ENCODE results near the gene CCDC149.

CCDC149 gene

DNA sequence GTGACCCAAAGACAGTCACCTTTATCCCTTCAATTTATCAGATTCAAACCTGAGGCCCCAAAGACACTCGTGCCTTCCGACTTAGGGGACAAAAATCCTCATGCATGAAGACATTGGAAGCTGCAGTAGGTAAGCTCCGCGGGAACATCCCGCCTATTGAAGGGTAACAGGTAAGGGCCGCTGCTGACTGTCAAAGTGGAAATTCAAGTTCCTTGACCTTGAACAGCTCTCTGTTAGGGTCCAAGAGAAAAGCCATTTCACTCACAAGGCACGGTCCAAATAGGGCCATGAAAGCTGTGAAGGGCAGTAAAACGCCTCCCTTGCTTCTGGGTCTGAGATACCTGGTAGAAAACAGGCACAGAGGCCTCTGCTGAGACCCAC, 34.2 kb downstream of the CCDC149 start:
- DNase-seq (ENCODE audit: low spot score): no peak

DNA sequence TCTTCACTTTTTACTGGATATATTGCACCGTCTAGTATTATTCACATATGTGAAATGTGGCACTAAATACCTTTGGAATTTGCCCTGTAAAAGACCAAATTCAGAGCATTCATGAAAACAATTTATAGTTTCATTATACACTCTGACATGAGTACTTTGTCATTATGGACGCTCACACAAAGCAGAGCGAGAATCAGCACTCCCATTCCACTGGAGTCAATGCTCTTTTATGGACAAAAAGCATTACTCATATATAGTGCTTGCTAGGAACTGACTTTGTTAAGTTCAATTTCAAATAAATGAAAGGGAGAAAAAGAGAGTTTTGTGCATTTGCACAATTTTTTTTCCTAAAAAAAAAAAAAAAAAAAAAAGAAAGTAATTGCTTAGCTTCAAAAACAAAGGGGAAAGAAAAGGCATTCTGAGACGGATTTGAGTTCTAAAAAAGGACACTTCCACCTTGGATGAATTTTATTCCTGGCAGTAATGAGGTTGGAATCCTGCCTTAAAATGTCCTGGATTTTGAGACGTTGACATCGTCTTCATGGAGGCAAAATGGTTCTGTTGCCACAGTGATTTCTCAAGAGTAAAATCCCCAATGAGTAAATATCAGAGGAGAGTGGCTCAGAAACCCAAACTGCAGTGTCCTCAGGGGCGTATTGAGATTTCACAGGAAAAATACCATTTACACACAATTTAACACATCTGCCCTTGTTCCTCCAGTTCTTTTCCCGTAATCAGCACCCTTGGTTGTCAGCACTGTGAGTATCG, 34.8 kb downstream of the CCDC149 start:
- no peak for DNase-seq (ENCODE audit: low spot score)

DNA sequence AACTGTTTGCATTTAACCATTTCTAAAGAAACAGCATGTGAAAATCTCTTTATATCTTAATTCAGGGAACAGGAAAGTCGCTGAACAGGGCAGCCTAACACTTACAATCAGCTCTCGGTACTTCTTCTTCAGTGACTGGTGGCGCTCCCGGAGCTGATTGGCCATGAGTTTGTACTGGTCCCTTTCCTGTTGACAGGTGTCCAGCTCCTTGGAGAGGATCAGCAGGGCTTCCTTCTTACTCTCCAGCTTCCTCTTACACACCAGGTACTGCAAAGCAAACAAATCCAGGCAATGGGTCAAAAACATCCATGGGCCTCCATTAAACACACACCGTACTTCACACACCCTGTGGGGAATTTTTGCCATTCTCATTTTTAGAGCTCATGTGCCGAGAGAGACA, 36.4 kb downstream of the CCDC149 start:
- DNase-seq (ENCODE audit: low spot score): no peak

DNA sequence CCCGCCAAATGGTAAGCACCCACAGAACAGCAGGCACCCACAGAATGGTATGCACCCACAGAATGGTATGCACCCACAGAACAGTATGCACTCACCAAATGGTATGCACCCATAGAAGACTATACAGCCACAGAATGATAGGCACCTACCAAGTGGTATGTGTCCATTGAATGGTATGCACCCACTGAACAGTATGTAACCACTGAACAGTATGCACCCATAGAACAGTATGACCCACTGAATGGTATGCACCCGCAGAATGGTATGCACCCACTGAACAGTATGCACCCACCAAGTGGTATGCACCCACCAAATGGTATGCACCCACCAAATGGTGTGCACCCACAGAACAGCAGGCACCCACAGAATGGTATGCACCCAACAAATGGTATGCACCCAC, 40.1 kb downstream of the CCDC149 start:
- DNase-seq (ENCODE audit: low spot score): no peak

DNA sequence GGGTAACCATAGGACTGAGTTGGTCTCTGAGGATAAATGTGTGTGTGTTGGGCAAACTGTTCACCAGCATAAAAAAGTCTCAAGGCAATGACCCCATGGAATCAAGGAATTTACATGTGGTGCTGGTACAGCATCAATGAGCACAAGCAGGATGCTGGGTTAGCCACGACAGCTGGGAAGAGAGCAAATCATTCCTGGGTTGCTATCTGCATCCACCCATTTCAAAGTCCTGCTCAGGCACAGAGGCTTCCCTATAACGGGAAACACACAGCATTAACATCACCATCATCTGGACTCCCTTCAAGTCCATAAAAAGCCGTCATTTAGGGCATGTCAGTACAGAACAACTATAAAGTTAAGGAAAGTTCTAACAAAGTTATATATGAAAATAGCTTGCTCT, 41.6 kb downstream of the CCDC149 start:
- DNase-seq (ENCODE audit: low spot score): no peak

DNA sequence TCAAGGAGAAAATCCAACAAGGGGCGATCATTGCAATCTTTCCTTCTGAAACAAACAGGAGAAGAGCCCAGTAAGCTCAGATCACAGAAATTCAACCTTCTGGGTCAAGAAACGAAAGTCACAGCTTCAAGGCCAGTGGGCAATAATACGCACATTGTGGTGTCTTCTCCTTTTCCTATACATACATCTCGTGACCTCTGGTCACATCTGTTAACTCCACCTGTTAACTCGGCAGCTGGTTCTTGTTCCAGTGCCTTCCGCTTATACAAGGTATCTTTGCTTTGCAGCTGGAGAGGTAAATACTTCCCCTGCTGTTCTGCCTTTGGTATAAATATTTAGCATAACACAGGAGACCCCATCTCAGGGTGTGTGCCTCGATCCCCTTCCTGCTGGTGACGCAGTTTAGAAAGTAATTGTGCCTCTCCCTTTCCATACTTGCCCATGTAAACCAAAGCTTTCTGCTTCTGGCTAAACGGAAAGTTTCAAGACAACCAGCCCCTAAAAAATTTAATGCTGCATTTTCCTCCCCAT, 45.0 kb downstream of the CCDC149 start:
- DNase-seq (ENCODE audit: low spot score): no peak

DNA sequence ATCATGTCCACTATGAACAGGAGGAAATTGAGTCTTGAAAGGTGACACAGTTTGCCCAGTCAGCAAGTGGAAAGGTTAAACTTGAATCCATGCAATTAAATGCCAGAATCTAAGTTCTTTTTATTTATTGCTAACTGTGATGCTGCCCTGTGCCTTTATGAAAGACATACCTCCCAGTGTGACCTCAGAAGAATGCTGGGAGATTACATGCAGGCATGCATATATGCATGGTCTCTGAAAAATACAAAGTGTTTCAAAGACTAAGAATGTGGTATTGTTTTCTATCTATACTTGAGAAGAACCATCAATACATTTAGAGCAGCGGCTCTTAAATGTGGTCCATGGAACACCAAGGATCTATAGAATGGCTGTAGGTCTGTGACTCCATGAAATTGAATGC, 45.6 kb downstream of the CCDC149 start:
- DNase-seq (ENCODE audit: low spot score): no peak

DNA sequence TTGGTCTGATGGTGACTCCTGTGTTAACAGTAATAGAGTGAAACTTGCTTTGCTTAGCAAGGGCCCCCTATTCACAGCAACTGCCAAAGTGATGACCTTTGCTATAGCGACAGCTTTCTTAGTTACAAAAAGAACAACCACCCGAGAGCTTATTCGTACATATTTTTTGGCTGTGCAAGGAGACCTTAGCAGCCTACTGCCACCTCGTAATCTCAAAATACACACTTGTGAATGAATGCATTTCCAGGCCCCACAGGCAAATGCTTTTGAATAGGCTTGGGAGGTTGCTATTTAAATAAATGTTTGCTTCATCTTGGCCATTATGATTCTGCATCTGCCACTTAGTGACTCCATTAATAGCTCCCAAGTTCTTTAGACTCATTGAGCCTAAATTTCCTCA, 47.4 kb downstream of the CCDC149 start:
- DNase-seq (ENCODE audit: low spot score): no peak

DNA sequence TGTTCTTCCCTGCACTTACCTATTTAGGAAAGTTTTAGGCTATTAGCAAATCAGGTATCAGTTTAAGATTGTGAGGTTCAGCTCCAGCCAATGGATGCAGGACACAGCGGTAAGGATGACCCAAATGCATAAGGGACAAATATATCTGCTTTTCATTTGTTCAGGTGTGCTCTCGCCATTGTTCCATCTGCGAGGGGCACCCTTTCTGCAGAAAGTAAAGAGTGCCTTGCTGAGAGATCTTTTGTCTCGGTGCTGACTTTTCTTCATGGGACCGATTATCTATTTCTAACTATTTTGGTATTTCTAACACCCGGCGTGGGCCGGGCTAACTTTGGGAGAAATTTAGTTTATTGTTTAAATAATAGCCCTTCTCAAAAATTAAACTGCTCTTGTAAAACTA, 49.0 kb downstream of the CCDC149 start:
- DNase-seq (ENCODE audit: low spot score): no peak

DNA sequence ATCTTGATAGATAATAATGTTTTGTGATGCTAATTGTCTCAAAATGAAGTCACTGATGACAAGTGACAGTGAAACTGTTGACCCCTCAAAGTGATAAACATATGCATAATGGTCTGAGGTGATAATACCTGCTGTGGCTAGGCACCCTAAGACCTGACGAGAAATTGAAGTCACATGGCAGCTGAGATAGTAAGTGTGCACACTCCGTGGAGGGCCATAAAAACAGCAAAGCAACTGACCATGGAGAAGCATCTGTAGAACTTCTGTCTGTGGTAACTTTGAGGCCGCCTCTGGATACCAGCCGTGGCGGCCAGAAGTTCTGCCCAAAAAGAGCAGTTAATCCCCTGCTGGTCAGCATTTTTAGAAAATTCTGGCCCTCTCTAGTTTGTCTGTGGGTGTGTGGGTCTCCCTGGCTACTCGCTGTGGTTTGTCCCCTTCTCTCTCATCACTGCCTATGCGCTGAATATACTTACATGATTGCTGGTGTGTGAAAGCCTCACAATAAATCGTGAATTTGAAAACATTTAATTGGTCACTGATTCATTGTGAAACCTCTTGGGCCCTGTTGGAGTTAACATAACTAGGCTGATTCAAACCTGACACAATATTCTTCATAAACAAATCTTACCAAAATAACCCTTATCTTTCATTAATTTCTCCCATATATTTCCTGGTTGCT, 50.6 kb downstream of the CCDC149 start:
- no peak for DNase-seq (ENCODE audit: low spot score)

DNA sequence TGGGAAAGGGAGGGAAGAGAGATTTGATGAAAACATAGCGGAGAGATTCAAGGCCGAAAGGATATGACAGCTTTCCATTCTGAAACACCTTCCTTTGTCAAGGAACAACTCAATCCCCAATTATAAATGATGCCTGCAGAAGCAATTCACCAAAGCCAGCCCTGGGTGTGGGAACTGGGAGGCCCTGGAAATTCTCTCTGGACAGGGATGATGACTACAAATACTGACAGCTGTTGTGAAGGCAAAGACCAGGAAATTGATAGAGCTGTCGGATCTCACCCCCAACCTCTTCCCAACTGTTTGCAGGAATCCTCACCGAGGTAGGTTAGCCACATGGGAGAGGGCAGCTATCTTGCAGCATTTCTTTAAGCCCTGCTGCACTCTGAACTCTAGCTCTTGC, 54.3 kb downstream of the CCDC149 start:
- DNase-seq (ENCODE audit: low spot score): no peak

DNA sequence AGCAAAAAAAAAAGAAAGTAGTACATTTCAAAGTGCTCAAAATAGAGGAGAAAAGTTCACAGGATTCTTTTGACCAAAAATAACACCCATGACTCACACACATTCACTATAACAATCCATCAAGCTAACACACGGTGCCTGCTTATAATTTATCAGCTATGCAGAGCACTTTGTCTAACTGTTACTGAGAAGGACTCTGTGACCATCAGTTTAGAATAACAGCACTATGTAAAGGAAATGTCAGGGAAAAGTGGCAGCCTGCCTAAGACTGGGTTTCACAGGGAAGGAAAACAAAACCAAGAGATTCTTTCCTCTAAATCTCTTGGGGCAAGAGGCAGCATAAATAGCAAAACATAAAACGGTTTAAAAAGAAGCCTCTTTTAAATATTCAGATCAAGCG, 54.8 kb downstream of the CCDC149 start:
- no peak for DNase-seq (ENCODE audit: low spot score)

DNA sequence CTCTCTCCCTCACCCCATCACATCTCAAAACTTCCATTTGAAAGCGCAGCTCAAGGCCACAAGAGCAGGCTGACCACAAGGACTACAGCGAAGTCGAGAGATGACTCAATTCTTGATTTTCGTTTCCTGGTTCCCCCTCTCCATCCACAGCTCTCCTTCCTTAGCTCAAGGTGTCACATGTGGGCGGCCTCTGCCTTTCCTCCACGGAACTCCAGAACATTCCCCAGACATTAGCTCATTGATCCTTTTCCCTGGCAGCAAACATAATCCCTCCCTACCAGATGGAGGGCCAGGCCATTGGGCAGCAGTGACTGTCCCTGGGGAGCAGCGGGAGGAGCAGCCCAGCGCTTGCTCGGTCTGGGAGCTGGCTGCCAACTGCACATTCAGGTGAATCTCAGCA, 56.3 kb downstream of the CCDC149 start:
- no peak for DNase-seq (ENCODE audit: low spot score)

DNA sequence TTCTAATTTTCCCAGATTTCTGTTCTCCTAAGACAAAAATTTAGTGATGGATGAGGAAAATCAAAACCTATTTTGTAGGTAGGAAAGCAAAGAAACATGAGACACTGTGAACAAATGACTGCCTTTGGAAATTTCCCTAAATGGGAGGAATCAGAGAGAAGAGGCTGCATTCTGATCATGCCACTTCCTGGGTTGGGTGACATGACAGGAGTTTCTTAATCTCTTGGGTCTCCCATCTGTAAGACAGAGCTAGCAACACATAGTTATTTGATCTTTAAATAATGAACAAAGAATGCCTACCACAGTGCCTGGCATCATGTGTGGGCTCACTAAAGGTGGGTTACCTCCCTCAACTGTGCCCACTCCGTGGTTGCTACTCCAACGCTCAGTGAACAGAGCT, 57.1 kb downstream of the CCDC149 start:
- DNase-seq (ENCODE audit: low spot score): no peak

DNA sequence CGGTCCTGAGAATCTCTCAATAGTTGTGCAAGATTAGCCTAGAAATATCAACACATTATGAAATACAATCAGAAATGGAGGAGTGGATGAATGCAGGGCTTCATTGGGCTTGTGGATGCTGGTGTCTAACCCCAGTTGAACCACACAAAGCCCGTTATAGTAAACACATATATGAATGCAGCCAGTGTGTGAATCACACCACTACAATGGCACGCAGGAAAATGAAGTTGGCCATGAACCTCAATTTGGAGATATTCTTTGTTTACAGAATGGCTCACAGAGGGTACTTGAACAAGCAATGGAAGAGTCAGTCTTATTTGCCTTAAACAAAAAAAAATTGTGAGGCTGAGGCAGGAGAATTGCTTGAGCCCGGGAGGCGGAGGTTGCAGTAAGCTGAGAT, 59.7 kb downstream of the CCDC149 start:
- DNase-seq (ENCODE audit: low spot score): no peak

DNA sequence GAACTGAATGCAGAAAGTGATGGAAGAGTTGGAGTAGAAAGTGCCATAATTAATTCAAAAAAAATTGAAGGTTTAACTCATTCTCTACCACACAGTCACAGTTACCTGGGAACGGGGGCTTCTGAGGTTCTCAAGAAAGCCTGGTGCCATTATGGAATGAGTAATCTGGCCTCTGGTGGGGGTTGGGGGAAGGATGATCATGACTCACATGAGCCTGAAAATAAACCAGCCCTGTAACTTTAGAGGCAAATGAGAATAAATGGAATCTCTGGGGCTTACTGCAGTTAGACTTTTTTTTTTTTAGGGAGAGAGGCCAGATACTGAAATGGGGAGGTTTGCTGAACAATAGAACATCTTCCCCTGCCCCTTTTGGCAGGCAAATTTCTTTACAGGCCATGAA, 62.2 kb downstream of the CCDC149 start:
- DNase-seq (ENCODE audit: low spot score): no peak

DNA sequence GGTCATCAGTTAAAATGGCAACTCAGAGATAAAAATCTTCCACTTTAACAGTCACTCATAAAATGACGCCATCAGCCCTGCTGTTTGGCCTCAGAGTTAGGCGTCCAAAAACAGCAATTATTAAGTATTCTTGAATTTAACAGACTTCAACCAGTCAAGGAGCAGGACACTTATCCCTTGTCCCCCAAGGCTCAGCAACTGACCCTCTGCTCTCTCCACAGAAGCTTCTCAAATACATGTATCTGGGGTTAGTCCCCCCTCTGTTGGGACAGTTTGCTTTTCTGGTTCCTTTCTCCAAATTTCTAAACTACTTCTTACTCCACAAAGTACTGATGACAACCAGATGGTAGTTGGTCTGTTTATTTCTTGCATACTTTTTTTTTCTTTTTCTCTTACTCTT, 63.1 kb downstream of the CCDC149 start:
- no peak for DNase-seq (ENCODE audit: low spot score)

DNA sequence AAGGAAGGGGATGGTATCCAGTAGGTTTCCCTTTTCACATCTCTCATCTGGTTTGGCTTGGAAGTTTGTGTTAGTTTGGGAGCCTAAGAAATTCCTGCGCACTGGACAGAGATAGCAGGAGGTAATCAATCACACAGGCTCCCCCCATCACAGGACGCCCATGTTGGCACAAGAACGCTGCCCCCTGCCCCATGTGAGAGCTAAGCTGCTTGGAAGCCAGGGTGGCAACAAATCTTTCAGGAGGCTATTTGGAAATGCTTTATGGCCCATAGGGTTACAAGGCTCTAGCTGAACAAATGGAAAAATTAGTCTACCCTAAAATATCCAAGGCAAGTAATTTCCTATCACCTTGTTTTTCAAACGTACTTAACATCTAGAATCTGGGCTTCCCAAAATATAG, 63.5 kb downstream of the CCDC149 start:
- no peak for DNase-seq (ENCODE audit: low spot score)

DNA sequence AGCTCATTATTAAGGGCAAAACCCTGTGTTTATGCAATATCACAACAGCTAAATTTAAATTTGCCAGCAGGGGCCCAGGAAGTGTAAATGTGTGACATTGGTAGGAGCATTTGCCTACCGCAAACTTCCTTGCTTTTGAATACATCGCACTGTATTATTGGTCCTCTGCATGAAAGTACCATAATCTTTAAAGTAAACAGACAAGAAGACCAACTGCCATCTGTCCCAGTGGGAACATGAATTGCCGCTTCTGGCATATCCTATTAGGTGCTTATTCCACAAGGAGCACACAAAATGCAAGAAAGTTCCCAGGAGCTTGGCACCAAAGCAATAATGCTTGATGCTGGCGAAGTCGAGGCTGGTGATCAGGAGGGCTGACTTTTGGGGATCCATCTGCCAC, 66.1 kb downstream of the CCDC149 start:
- DNase-seq (ENCODE audit: low spot score): no peak

DNA sequence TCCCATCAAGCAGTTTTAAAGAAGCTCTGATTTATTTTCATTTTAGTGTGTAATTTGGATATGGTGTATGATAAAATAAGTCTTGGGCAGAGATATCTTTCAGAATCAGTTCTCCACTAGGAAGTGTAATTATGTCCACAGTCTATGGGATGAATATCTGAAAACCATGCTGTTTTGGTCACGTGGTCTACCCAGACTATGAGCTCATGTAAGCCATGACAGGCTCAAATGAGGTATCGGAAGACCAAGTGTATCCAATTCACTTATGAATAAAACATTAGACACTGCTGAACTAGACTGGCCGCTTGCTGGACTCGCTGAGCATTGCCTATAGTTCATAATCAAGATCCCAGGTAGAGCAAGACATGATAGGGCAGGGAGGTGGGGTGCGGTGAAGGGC, 66.9 kb downstream of the CCDC149 start:
- no peak for DNase-seq (ENCODE audit: low spot score)

DNA sequence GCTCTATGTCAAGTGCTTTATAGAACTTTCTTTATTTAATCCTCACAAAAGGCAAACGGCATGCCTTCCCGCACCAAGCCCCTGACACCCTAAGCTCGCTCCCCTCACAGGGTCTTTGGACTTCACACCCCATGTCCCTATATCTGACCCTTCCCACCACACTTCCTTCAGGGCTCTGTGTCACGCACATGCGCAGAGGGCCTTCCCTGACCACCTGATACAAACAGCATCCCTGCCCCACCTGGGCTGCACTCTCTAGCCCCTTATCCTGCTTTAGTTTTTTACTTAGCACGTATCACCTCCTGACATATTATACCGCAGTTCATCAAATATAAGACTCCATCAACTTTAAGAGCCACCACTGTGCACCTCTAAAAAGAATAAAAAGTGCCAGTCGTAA, 67.7 kb downstream of the CCDC149 start:
- DNase-seq (ENCODE audit: low spot score): no peak

DNA sequence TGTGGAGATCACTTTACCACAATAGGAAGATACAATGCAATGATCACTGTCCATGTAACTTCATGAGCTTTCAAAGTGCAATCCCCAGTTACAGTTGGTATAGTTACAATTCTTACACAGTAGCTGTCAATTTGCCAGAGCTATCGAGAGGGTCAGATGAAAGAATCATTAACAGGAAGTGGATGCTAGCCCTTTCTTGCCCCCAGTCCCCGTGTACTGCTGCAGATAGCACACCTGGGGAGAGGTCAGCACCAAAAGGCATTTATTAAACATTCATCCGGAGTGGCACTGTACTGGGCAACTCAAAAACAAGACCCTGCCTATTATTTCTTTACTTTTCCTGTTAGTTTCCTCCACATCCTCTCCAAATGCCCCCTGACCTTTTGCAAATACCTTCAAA, 69.7 kb downstream of the CCDC149 start:
- DNase-seq (ENCODE audit: low spot score): no peak

DNA sequence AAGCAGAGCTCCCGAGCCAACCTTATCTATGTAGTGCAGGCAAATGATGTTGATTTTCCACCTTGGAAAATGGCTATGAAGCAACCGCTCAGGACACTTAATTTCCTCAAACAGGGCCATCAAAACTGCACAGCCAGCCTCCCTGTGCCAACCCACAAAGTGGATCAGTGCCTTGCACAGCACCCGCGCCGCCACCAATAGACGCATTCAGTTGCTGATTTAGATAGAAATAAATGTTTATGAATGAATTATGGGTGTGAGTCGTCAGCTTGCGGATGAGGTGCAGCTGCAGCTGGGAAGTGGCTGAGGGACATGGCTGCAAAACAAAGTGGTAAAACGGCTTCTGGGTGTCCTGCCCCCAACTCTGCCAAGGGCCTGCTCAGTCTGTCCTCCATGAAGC, 70.5 kb downstream of the CCDC149 start:
- no peak for DNase-seq (ENCODE audit: low spot score)

Data from germinal center (tissue), 1 donor.